Endothelial cell of umbilical vein (primary cell): ENCODE measurements around the gene TRAPPC12. TPM values are rescaled to one million over a fixed set of nuclear protein-coding genes. Genes with fewer than 3 reads are reported as not detected.

ENCODE experiments used
- BruUV-seq: library from RNA; stranded (reverse); fragments of 400-500 nt; replicated peaks from 2 replicates; lab custom pipeline; 2021; lab: Mats Ljungman, UMichigan
- CTCF ChIA-PET: fragments of 300-600, 350-600 bp; sonication (Branson Sonifier 250); formaldehyde crosslinking; loops from one replicate; lab custom pipeline; 2021; ENCODE audit warnings: antibody characterized with exemption, inconsistent platforms; lab: Charles Lee
- POLR2A ChIA-PET: fragments of 300-600, 350-600 bp; sonication (Branson Sonifier 250); formaldehyde crosslinking; loops from one replicate; lab custom pipeline; 2021; ENCODE audit warnings: antibody characterized with exemption, inconsistent platforms; lab: Charles Lee
- DNase-seq: peaks from one replicate; pipeline ENCODE4 v3.0.0-alpha.2; 2011; ENCODE audit warnings: low read depth, low spot score
- FAIRE-seq: peaks from 2 replicates; lab custom pipeline; 2011; peaks lifted over from hg19 to GRCh38; lab: Jason Lieb, UNC
- H2AFZ ChIP-seq: 2 replicates; pipeline ENCODE4 v1.6.0; 2012; ENCODE audit warnings: low read depth, low read length, control low read depth, inconsistent platforms
- H3K27ac ChIP-seq: 2 replicates; pipeline ENCODE4 v1.5.1; 2011; ENCODE audit warnings: low read depth, mild to moderate bottlenecking, control low read depth, low read length, moderate library complexity; ENCODE audit not compliant: insufficient read depth
- H3K27me3 ChIP-seq, 2 experiments: 2 replicates each; pipeline versions ENCODE4 v1.6.0 to v1.6.1; 2011; ENCODE audit warnings: low read length in 2 of 2, mixed read lengths in 1 of 2; ENCODE audit not compliant: control insufficient read depth in 2 of 2, insufficient read depth in 2 of 2
- H3K36me3 ChIP-seq, 2 experiments: 2 replicates in 1 of 2; 3 replicates in 1 of 2; pipeline ENCODE4 v1.5.1; 2011; ENCODE audit warnings: low read length in 2 of 2, mild to moderate bottlenecking in 1 of 2, moderate library complexity in 1 of 2; ENCODE audit not compliant: control insufficient read depth in 2 of 2, insufficient read depth in 2 of 2; ENCODE audit errors: extremely low read depth in 1 of 2
- H3K4me1 ChIP-seq: 3 replicates; pipeline ENCODE4 v1.5.1; 2011; ENCODE audit warnings: mild to moderate bottlenecking, low read length; ENCODE audit not compliant: control insufficient read depth, insufficient read depth; ENCODE audit errors: extremely low read depth
- H3K4me2 ChIP-seq: 2 replicates; pipeline ENCODE4 v1.6.1; 2011; ENCODE audit warnings: low read length, control low read depth, mixed read lengths; ENCODE audit not compliant: insufficient read depth
- H3K4me3 ChIP-seq, 3 experiments: fragments of 200-600 bp in 1 of 3; sonication (generic), shearing (Covaris generic) in 1 of 3; replicated peaks in 1 of 3; 2 replicates each; pipeline ENCODE4 v1.5.1; 2011 to 2016; ENCODE audit warnings: control low read depth in 3 of 3, low read length in 3 of 3, mild to moderate bottlenecking in 2 of 3, inconsistent platforms in 1 of 3, low read depth in 1 of 3, moderate library complexity in 1 of 3; ENCODE audit not compliant: insufficient read depth in 1 of 3
- H3K79me2 ChIP-seq: 2 replicates; pipeline ENCODE4 v1.6.0; 2012; ENCODE audit warnings: low read length, inconsistent platforms; ENCODE audit not compliant: control insufficient read depth, insufficient read depth
- H3K9ac ChIP-seq: replicated peaks from 2 replicates; pipeline ENCODE3; 2011; ENCODE audit warnings: low read length, control low read depth; ENCODE audit not compliant: insufficient read depth; ENCODE audit errors: extremely low read depth
- H3K9me1 ChIP-seq: replicated peaks from 3 replicates; pipeline ENCODE4 v1.6.0; 2011; ENCODE audit warnings: mild to moderate bottlenecking, low read length; ENCODE audit not compliant: control insufficient read depth, insufficient read depth; ENCODE audit errors: extremely low read depth
- H3K9me3 ChIP-seq: replicated peaks from 2 replicates; pipeline ENCODE4 v1.5.1; 2012; ENCODE audit warnings: low read length, inconsistent platforms; ENCODE audit not compliant: control insufficient read depth, insufficient read depth
- H4K20me1 ChIP-seq: replicated peaks from 2 replicates; pipeline ENCODE3; 2011; ENCODE audit warnings: mild to moderate bottlenecking, low read length; ENCODE audit not compliant: control insufficient read depth, insufficient read depth; ENCODE audit errors: extremely low read depth
- EZH2 ChIP-seq: IDR thresholded peaks from 2 replicates; pipeline ENCODE4 v1.6.1; 2012; ENCODE audit warnings: borderline replicate concordance, low read depth, mild to moderate bottlenecking, moderate library complexity, low read length, inconsistent platforms; ENCODE audit not compliant: severe bottlenecking
- FOS ChIP-seq: IDR thresholded peaks from 2 replicates; pipeline ENCODE4 v1.6.1; 2011; ENCODE audit warnings: mild to moderate bottlenecking, low read length, moderate library complexity, borderline replicate concordance; ENCODE audit not compliant: insufficient read depth
- GATA2 ChIP-seq: IDR thresholded peaks from 2 replicates; pipeline ENCODE4 v1.7.0; 2011; ENCODE audit warnings: low read depth, mild to moderate bottlenecking, moderate library complexity, mixed read lengths, low read length; ENCODE audit not compliant: insufficient read length, insufficient read depth
- JUN ChIP-seq: IDR thresholded peaks from 2 replicates; pipeline ENCODE4 v1.6.1; 2011; ENCODE audit warnings: borderline replicate concordance, low read depth; ENCODE audit not compliant: insufficient read length, insufficient read depth
- MYC ChIP-seq: IDR thresholded peaks from one replicate; pipeline ENCODE4 v1.6.1; 2011; ENCODE audit warnings: mild to moderate bottlenecking, low read depth, low read length
- POLR2A ChIP-seq: IDR thresholded peaks from 2 replicates; pipeline ENCODE4 v1.6.1; 2012; ENCODE audit warnings: low read depth, mild to moderate bottlenecking, control low read depth, low read length
- POLR2AphosphoS5 ChIP-seq: IDR thresholded peaks from 2 replicates; pipeline ENCODE4 v1.6.1; 2012; ENCODE audit warnings: low read depth, mild to moderate bottlenecking, control low read depth, low read length, moderate library complexity; ENCODE audit not compliant: insufficient read depth
- dilution Hi-C: fragments of 300-500 bp; cut with MboI; formaldehyde crosslinking; loops from one replicate; pipeline ENCODE4 v1.15.0; 2019; ENCODE audit warnings: low sequenced_read_pairs; ENCODE audit not compliant: extremely low pct_ligation_motif_present
- intact Hi-C: fragments of 100-400 bp; cut with micrococcal nuclease; formaldehyde crosslinking; loops from one replicate; pipeline ENCODE4 v1.10.0; 2022
- polyA plus RNA-seq, 4 experiments: library from polyadenylated mRNA; depleted of rRNA in 3 of 4; stranded (reverse) in 3 of 4; unstranded in 1 of 4; fragments of >200 nt; gene quantifications; 2 replicates each; pipeline versions ENCODE4 v1.2.1 to v1.2.3, GENCODE V29; 2011 to 2012; ENCODE audit warnings: missing spikeins in 1 of 4
- total RNA-seq: library from RNA; stranded (reverse); gene quantifications from 2 replicates; pipeline ENCODE4 v1.2.3, GENCODE V29; 2021
- TF ChIP-seq, protein P1 (sequence below): IDR thresholded peaks from 2 replicates; pipeline ENCODE4 v1.6.1; 2011; ENCODE audit not compliant: insufficient read depth, insufficient read length
- TF ChIP-seq, protein P2 (sequence below), 2 donors: IDR thresholded peaks; 1 replicate in 1 of 2; 2 replicates in 1 of 2; pipeline ENCODE4 v1.5.1; 2011; ENCODE audit warnings: low read length in 2 of 2, mild to moderate bottlenecking in 2 of 2, moderate library complexity in 2 of 2, control low read depth in 1 of 2, inconsistent platforms in 1 of 2, low read depth in 1 of 2; ENCODE audit not compliant: insufficient read depth in 1 of 2; ENCODE audit errors: extremely low read depth in 1 of 2

The TRAPPC12 gene
- total and polyA plus RNA-seq, 2 donors (not counting 3 experiments of a cell fraction or from before 2014, with no cell fraction given) = 47.5 to 81.5 TPM

GRCh38 chr2:3398857-3399256 is 19.4 kb downstream of the TRAPPC12 start:
- BruUV-seq = no TSS peak
- no peak overlapping the region for H3K4me3 ChIP-seq
- DNase-seq (no peak), FAIRE-seq (no peak)
- CTCF ChIA-PET = interaction anchor here (1.3 kb wide), 1 partner anchor 24 kb away, joined by 3 read pairs; no protein-coding TSS in a partner anchor
- H3K9ac ChIP-seq = no peak overlapping the region
- no peak for TF ChIP-seq FOS
- no peak for TF ChIP-seq MYC
- H3K9me3 ChIP-seq = no peaks in the 10 kb centered on the region
- POLR2A ChIA-PET = no interaction called here
- intact Hi-C loops (loop anchor here (10.0 kb wide), 1 partner anchor 1674 kb away; no protein-coding TSS in a partner anchor), dilution Hi-C loops (no loop called here)
- no peaks in the 10 kb centered on the region for H3K27me3 ChIP-seq
- no peak overlapping the region for H3K27ac ChIP-seq
- H3K9me1 ChIP-seq = no peaks in the 10 kb centered on the region
- no peaks in the 10 kb centered on the region for H3K4me1 ChIP-seq
- peaks cover 3% of the 10 kb centered on the region for H3K79me2 ChIP-seq
- no peak overlapping the region for H3K4me2 ChIP-seq
- peaks cover 0 to 16% of the 10 kb centered on the region in 2 experiments for H3K36me3 ChIP-seq
- no peak overlapping the region for H2AFZ ChIP-seq
- H4K20me1 ChIP-seq = no peaks in the 10 kb centered on the region

DNA sequence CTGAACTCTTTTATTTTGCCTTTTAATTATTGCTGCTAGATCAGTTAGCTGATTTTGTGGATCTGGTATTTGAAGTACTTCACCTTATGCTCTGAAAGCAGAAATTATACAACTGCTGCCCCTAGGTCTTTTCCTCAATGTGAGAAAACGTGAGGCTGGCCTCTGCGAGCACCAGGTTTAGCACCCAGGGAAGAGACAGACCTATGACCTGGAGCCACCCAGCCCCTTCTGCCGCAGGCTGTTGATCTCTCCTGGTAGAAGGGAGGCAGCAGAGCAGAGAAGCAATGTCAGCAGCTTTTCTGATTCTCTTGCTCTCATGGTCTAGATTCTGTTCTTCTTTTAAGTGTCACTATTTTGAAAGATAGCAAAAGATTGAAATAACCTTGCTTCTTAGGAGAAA is 19.9 kb downstream of the TRAPPC12 start:
- no peak overlapping the region for H2AFZ ChIP-seq
- intact Hi-C loops (loop anchor here (10.0 kb wide), 1 partner anchor 1675 kb away; no protein-coding TSS in a partner anchor), dilution Hi-C loops (no loop called here)
- no peaks in the 10 kb centered on the region for H3K4me1 ChIP-seq
- TF ChIP-seq EZH2 (no peak), MYC (no peak), JUN (no peak), POLR2A (no peak), GATA2 (no peak), POLR2AphosphoS5 (no peak), FOS (no peak)
- TF ChIP-seq, protein P1, sequence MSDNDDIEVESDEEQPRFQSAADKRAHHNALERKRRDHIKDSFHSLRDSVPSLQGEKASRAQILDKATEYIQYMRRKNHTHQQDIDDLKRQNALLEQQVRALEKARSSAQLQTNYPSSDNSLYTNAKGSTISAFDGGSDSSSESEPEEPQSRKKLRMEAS = no peak
- TF ChIP-seq, protein P2, sequence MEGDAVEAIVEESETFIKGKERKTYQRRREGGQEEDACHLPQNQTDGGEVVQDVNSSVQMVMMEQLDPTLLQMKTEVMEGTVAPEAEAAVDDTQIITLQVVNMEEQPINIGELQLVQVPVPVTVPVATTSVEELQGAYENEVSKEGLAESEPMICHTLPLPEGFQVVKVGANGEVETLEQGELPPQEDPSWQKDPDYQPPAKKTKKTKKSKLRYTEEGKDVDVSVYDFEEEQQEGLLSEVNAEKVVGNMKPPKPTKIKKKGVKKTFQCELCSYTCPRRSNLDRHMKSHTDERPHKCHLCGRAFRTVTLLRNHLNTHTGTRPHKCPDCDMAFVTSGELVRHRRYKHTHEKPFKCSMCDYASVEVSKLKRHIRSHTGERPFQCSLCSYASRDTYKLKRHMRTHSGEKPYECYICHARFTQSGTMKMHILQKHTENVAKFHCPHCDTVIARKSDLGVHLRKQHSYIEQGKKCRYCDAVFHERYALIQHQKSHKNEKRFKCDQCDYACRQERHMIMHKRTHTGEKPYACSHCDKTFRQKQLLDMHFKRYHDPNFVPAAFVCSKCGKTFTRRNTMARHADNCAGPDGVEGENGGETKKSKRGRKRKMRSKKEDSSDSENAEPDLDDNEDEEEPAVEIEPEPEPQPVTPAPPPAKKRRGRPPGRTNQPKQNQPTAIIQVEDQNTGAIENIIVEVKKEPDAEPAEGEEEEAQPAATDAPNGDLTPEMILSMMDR (IDR thresholded peaks at IDR 0.05; ENCODE audit: extremely low read depth in 1 of 2, insufficient read depth in 1 of 2, low read depth in 1 of 2, low read length in 2 of 2) = no peak
- H3K9me3 ChIP-seq = no peaks in the 10 kb centered on the region
- FAIRE-seq (no peak), DNase-seq (no peak)
- ChIA-PET POLR2A (no interaction called here), CTCF (interaction anchor here (1.3 kb wide), 1 partner anchor 24 kb away, joined by 3 read pairs; no protein-coding TSS in a partner anchor)
- H3K4me3 ChIP-seq = no peak overlapping the region
- no peak overlapping the region for H3K27ac ChIP-seq
- no peaks in the 10 kb centered on the region for H4K20me1 ChIP-seq
- peaks cover 0 to 17% of the 10 kb centered on the region in 2 experiments for H3K36me3 ChIP-seq
- no peaks in the 10 kb centered on the region for H3K27me3 ChIP-seq
- no peaks in the 10 kb centered on the region for H3K9me1 ChIP-seq
- no peak overlapping the region for H3K9ac ChIP-seq
- H3K4me2 ChIP-seq = no peak overlapping the region
- peaks cover 3% of the 10 kb centered on the region for H3K79me2 ChIP-seq
- no TSS peak for BruUV-seq
